Pancreas (tissue), 10 donors: Measurements from ENCODE around the gene CALN1. TPM values are rescaled to one million over a fixed set of nuclear protein-coding genes. Genes with fewer than 3 reads are reported as not detected.

Experiments used
- ATAC-seq, 4 donors: fragments of 200-7000 bp; cut with Tn5 transposase; one replicate each; pipeline versions ENCODE4 v1.8.0 to v1.9.1; 2020; ENCODE audit warnings: mild to moderate bottlenecking in 4 of 4, moderate library complexity in 4 of 4
- DNase-seq, 6 donors: peaks; one replicate each; pipeline ENCODE4 v3.0.0-alpha.2; 2020
- FAIRE-seq: peaks from 2 replicates; lab custom pipeline; 2012; peaks lifted over from hg19 to GRCh38; lab: Jason Lieb, UNC
- H3K27ac ChIP-seq, 4 donors: fragments of 200-600 bp; sonication (generic); 1 replicate in 3 of 4; 2 replicates in 1 of 4; pipeline versions ENCODE4 v1.5.0 to v1.8.0; 2020
- H3K27me3 ChIP-seq, 4 donors: fragments of 200-600 bp; one replicate each; pipeline ENCODE4 v1.8.0; 2021
- H3K36me3 ChIP-seq, 3 donors: fragments of 200-600 bp; sonication (generic) in 1 of 3; one replicate each; pipeline versions ENCODE4 v1.5.0 to v1.8.0; 2020 to 2021
- H3K4me1 ChIP-seq, 3 donors: fragments of 200-600 bp; one replicate each; pipeline ENCODE4 v1.8.0; 2021
- H3K4me3 ChIP-seq, 4 donors: fragments of 200-600 bp; sonication (generic) in 2 of 4; one replicate each; pipeline versions ENCODE4 v1.5.0 to v1.8.0; 2020 to 2021
- H3K9me3 ChIP-seq, 4 donors: fragments of 200-600 bp; one replicate each; pipeline ENCODE4 v1.8.0; 2021
- CTCF ChIP-seq, 4 donors: fragments of 200-600 bp; sonication (generic) in 3 of 4; IDR thresholded peaks; one replicate each; pipeline versions ENCODE4 v1.5.0 to v1.8.0; 2021; ENCODE audit warnings: antibody characterized with exemption in 4 of 4
- WGBS, 2 donors: extraction: QIAGEN DNeasy Blood & Tissue Kit; methylation state at CpG; one replicate each; pipeline ENCODE4 v1.1.7; 2013; 5-methylcytosine and 5-hydroxymethylcytosine counted together
- intact Hi-C, 3 donors: fragments of 100-400 bp; cut with DNase I; formaldehyde crosslinking; loops; one replicate each; pipeline versions ENCODE4 v1.11.1 to v1.14.2; 2022
- polyA plus RNA-seq, 2 donors: library from polyadenylated mRNA; stranded (reverse); fragments of 200-250 nt; gene quantifications; one replicate each; pipeline ENCODE4 v1.2.3, GENCODE V29; 2013
- total RNA-seq, 6 donors: library from RNA; stranded (reverse); fragmentation: NEBNext Ultra II Directional in 4 of 6; extraction: Animal tissue kit (Norgen Biotek cat#: 25700) in 4 of 6; gene quantifications; one replicate each; pipeline versions ENCODE4 v1.2.1 to v1.2.4, GENCODE V29; 2021 to 2023
- donor health status: healthy with polysubstance abuse.
- donor health status: DM: no; HTN: no; CAD: no; lungs with moderate emphysema.
- donor health status: DM: no; HTN: no; CAD: no.
- donor health status: control.
- donor health status: control.
- donor health status: Bipolar disorder and iron deficiency.
- donor health status: DM: yes; HTN: yes; CAD: no.
- donor health status: DM: no; HTN: no; CAD: no.
- donor health status: DM: no; HTN: no; CAD: no.
- donor health status: DM: yes; HTN: yes; CAD: no.

Gene CALN1
- total and polyA plus RNA-seq, 8 donors = 0.39 to 18.4 (median 1.5) TPM

- no peaks in the 10 kb centered on the region for H3K27me3 ChIP-seq
- FAIRE-seq = no peak
- no peak for TF ChIP-seq CTCF (IDR thresholded peaks at IDR 0.05)
- H3K36me3 ChIP-seq = no peaks in the 10 kb centered on the region
- H3K4me1 ChIP-seq = no peaks in the 10 kb centered on the region
- H3K4me3 ChIP-seq = no peak overlapping the region
- no peak for ATAC-seq
- no peak for DNase-seq
- WGBS, 2 donors = 78 to 81% methylated on average over 10 of the region's 10 CpGs
- intact Hi-C loops = no loop called here
- no peak overlapping the region for H3K27ac ChIP-seq
- no peaks in the 10 kb centered on the region for H3K9me3 ChIP-seq
Observed at GRCh38 chr7:72445580-72445979, 33.4 kb upstream of the CALN1 start.

DNA sequence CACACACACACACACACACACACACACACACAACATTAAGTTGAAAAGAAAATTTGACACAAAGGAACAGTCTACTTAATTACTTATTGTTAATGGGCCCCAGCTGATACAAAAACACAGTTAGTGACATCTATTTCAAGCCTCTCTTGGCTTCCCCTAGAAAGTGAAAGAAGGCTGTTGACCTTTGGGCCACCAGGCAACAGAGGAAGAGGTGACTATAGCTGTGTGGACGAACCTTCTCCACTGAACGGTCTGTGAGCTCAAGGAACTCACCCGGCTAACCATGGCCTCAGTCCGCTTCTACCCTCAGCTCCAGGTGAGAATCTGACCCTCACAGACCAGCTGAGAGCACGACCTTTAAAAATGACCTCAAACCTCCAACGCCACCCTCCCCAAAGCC is 32.9 kb upstream of the CALN1 start:
- no peaks in the 10 kb centered on the region for H3K9me3 ChIP-seq
- H3K27ac ChIP-seq = no peak overlapping the region
- H3K27me3 ChIP-seq = no peaks in the 10 kb centered on the region
- TF ChIP-seq CTCF (IDR thresholded peaks at IDR 0.05) = no peak
- H3K36me3 ChIP-seq = no peaks in the 10 kb centered on the region
- FAIRE-seq = no peak
- no peaks in the 10 kb centered on the region for H3K4me1 ChIP-seq
- no peak for ATAC-seq
- WGBS, 2 donors = 79 to 90% methylated on average over 6 of the region's 6 CpGs
- H3K4me3 ChIP-seq = no peak overlapping the region
- intact Hi-C loops = no loop called here
- DNase-seq = no peak

DNA sequence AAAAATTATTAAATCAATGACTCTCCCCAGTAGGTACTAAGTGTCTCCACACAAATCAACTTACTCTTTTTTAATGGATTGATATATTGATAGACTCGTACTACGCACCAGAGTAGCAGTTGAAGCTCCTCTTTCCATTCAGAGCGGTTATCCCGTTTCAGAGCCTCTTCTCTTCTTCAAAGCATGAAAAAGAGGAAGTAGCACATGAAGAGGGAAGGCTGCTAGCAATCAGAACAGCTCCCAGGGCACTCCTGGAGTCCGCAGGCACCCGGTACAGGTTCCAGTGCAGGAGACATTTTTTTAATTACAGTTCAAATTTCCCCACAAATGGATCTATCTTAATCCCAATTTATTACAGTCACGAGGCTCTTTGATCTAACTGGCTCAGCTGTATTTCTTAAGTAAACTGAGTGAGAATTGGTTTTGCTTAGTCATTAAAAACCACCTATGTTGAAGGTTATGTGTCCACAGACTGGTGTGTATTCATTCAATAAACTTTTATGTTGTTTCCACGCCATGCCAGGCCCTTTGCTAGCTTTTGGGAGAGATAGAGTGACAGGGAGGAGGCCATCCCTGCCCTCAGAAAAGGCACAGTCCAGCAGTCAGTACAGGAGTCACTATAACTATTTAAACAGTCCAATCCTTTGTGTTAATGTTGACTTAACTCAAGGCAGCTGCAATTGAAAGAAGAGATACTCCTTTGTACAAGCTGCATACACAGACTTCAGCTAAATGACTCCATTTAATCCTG is 32.1 kb upstream of the CALN1 start:
- FAIRE-seq = no peak

GRCh38 chr7:72441791-72442190 is 29.7 kb upstream of the CALN1 start:
- no peak for ATAC-seq
- FAIRE-seq = no peak
- Histone ChIP-seq H3K4me1 (no peaks in the 10 kb centered on the region), H3K4me3 (no peak overlapping the region), H3K27ac (no peak overlapping the region), H3K27me3 (no peaks in the 10 kb centered on the region), H3K9me3 (no peaks in the 10 kb centered on the region), H3K36me3 (no peaks in the 10 kb centered on the region)
- no peak for DNase-seq
- intact Hi-C loops = no loop called here
- WGBS, 2 donors = 68 to 76% methylated on average over 8 of the region's 8 CpGs
- no peak for TF ChIP-seq CTCF (IDR thresholded peaks at IDR 0.05)

More for the DNA sequence above, 32.1 kb upstream of the CALN1 start:
- ATAC-seq = no peak
- Histone ChIP-seq H3K27me3 (no peaks in the 10 kb centered on the region), H3K4me1 (no peaks in the 10 kb centered on the region), H3K27ac (no peak overlapping the region), H3K9me3 (no peaks in the 10 kb centered on the region), H3K4me3 (no peak overlapping the region), H3K36me3 (no peaks in the 10 kb centered on the region)
- intact Hi-C loops = no loop called here
- DNase-seq = no peak
- TF ChIP-seq CTCF (IDR thresholded peaks at IDR 0.05) = no peak
- 63 to 64% methylated on average over 8 of the region's 8 CpGs for WGBS, 2 donors

DNA sequence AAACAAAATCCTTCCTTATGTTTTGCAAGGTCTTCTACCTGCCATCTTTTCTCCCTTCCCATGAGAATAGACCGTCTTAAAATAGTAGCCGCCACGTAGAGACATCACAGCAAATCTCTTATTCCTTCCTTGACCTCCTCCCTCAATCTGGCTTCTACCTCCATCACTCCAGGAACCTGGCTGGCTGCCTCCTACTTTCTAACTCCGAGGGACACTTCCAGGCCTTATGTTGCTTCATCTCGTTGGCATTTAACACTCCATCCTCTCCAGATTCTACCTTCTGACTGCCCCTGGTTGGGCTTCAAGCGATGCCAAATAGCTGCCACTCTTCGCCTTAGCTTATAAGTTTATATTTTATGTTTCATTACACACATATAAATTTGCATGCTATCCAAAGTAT is 26.4 kb upstream of the CALN1 start:
- Histone ChIP-seq H3K4me3 (no peak overlapping the region), H3K27ac (no peak overlapping the region), H3K27me3 (no peaks in the 10 kb centered on the region), H3K9me3 (no peaks in the 10 kb centered on the region), H3K36me3 (no peaks in the 10 kb centered on the region), H3K4me1 (no peaks in the 10 kb centered on the region)
- DNase-seq (no peak), ATAC-seq (no peak), FAIRE-seq (no peak)
- no peak for TF ChIP-seq CTCF (IDR thresholded peaks at IDR 0.05)
- 72 to 87% methylated on average over 7 of the region's 7 CpGs for WGBS, 2 donors
- intact Hi-C loops = no loop called here
